Measurements from ENCODE around the gene PDPK1. TPM values are rescaled to one million over a fixed set of nuclear protein-coding genes. Genes with fewer than 3 reads are reported as not detected.

The PDPK1 gene
- total RNA-seq, 4 donors from 2014 or later: 23.6 to 37.4 (median 34.2) TPM

DNA sequence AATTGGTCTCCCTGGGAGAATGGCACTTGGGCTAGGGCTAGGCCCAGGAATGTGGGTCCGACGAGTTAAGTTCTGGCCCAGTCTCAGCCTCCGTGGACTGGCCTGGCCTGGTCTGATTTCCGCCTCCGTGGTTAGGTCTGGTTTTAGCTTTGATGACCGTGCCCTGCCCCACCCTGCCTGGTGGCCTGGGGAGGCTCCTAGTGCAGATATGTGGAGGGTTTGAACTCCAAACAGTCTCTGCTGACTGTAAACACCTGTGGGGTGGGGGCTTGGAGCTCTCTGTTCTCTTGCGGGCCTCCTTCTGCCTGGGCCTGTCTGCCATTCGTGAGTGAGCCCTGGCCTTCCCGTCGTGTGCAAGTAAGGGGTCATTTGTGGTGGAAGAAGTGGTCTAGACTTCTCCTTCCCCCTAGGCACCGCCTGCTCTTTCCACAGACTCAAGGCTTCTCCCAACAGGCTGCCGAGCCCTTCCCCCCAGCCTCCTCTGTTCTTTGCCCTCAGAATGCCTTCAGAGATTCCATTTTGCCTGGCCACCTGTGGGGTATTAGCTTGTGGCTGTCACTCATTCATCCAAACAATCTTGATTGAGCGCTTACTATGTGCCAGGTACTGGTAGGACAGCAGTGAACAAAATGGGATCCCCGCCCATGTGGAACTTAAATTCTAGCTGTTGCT is 22.5 kb upstream of the PDPK1 start:
- TF ChIP-seq, protein P1, sequence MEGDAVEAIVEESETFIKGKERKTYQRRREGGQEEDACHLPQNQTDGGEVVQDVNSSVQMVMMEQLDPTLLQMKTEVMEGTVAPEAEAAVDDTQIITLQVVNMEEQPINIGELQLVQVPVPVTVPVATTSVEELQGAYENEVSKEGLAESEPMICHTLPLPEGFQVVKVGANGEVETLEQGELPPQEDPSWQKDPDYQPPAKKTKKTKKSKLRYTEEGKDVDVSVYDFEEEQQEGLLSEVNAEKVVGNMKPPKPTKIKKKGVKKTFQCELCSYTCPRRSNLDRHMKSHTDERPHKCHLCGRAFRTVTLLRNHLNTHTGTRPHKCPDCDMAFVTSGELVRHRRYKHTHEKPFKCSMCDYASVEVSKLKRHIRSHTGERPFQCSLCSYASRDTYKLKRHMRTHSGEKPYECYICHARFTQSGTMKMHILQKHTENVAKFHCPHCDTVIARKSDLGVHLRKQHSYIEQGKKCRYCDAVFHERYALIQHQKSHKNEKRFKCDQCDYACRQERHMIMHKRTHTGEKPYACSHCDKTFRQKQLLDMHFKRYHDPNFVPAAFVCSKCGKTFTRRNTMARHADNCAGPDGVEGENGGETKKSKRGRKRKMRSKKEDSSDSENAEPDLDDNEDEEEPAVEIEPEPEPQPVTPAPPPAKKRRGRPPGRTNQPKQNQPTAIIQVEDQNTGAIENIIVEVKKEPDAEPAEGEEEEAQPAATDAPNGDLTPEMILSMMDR (IDR thresholded peaks at IDR 0.05; ENCODE audit: low read depth): no peak

DNA sequence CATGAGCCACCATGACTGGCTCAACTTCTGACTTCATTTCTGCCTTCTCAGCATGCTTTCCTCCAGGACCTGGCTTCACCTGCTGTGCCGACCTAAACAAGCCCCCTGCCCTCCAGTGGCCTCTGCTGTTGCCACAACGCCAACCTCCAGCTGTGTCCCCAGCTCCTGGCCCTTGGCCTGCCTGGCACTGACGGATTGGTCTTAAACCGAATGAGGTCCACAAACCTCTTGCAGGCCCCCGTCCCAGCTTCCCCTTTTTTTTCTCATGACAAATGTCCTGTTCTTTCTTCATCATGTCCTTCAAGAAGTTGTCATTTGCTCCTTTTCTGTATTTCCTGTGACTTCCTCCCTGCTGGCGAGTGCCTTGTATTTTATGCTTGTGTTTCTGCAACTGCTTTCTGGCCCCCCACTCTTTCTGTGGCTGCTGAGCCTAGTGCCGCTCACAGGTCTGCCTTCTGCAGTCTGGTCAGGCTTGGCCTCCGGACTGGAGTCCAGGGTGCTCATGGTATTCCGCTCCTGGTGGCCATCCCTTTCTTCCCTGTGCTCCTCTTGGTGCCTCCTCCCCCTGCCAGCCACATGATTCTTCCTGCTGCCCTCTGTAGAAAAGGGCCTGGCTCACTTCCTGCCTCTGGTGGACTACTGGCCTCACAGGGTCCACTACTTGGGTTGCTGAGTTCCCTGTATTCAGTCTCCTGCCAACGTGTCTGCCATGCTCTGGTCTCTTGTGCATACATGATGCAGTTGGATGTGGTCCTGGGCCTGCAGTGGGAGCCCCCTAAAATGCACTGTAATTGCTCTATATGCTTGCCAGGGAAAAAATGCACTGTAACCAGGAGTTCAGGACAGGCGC is 21.2 kb upstream of the PDPK1 start:
- TF ChIP-seq, protein P1 (IDR thresholded peaks at IDR 0.05; ENCODE audit: low read depth): no peak

DNA sequence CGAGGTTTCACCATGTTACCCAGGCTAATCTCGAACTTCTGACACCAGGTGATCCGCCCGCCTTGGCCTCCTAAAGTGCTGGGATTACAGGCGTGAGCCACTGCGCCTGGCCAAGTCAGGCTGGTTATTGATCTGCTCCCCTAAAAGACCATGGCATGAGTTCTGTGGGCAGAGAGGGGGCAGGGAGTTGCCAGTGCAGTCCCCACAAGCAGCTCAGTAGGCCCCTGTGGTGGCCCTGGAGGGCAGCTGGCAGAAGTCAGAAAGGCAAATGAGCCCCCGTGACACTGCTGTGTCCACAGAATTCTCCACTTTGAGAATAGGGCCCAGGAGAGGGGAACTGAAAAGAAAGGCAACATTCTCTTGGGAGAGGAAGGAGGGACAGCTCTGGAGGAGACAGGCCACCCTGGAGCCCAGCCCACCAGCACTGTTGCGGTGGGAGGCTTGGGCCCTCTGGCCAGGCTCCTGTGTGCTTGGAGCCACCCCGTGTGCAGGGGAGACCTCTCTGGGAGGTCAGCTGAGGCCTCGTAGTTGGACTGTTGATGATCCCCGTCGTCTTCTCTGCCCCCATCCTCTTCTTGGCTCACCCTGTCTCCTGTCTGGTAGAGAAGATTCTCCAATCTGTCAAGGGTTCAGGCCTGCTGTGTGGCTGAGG is 19.7 kb upstream of the PDPK1 start:
- TF ChIP-seq, protein P1 (IDR thresholded peaks at IDR 0.05; ENCODE audit: low read depth): no peak

DNA sequence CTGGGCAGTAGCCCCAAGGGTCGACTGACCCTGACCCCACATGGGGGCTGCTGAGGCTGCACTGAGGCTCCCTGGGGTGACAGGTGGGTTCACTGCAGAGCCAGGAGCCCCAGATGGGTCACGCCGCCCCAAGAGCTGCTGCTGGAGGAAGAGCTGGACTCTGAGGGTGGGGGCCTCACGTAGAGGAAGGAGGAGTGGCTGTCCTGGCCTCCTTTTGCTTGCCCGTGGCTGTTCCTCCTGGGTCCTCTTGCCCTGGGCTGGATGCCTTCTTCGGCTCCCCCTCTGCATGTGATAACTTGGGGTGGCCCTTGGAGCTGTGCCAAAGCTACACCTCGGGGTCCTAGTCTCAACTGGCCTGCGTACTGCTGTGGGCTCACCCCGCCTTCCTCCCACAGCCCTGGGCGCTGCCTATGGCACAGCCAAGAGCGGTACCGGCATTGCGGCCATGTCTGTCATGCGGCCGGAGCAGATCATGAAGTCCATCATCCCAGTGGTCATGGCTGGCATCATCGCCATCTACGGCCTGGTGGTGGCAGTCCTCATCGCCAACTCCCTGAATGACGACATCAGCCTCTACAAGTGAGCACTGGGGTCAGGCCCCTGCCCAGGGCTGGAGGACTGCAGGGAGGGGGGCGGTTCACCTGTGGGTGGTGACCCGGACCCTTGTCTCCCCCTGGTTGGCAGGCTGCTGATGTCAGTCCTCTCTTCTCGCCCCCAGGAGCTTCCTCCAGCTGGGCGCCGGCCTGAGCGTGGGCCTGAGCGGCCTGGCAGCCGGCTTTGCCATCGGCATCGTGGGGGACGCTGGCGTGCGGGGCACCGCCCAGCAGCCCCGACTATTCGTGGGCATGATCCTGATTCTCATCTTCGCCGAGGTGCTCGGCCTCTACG is 18.8 kb upstream of the PDPK1 start:
- TF ChIP-seq, protein P1 (IDR thresholded peaks at IDR 0.05; ENCODE audit: low read depth): no peak

DNA sequence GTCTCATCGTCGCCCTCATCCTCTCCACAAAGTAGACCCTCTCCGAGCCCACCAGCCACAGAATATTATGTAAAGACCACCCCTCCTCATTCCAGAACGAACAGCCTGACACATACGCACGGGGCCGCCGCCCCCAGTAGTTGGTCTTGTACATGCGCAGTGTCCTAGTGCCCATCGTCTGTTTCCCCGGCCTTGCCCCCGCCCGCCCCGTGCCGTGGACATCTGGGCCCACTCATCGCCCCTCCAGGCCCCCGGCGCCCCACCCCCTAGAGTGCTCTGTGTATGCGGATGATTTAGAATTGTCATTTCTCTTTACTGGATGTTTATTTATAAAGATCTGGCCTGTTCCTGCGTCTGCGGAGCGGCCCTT is 18.1 kb upstream of the PDPK1 start:
- TF ChIP-seq, protein P1 (IDR thresholded peaks at IDR 0.05; ENCODE audit: low read depth): no peak

DNA sequence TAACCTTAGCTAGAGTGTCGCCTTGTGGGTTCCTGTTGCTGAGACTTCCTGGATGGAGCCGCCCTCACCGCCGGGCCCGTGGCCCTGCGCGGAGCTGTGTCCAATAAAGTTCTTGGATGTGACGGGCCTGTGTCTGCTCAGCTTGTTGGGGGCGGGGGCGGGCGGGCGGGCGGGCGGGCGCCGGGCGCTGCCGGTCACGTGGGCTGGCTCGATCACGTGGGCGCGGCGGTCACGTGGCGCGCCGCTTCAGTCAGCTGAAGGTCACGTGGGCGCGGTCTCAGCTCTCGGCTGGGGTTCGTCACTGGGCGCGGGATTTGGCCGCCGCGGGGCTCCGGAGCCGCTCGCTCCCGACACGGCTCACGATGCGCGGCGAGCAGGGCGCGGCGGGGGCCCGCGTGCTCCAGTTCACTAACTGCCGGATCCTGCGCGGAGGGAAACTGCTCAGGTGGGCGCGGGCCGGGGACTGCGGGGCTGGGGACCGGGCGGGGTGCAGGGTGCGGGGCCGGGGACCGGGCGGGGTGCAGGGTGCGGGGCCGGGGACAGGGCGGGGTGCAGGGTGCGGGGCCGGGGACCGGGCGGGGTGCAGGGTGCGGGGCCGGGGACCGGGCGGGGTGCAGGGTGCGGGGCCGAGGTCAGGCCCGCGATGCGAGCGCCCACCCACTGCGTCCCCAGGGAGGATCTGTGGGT is 17.6 kb upstream of the PDPK1 start, which contains the start of gene AMDHD2:
Gene AMDHD2 (plus strand): TSS at position 275 of the 687 bp plus-strand sequence. CDS start 88 bp downstream, at position 363.
- TF ChIP-seq, protein P1 (IDR thresholded peaks at IDR 0.05; ENCODE audit: low read depth): no peak

Data from subcutaneous adipose tissue (tissue), 4 donors.